GM21515 (cell line): ENCODE measurements around the gene KCTD17.

Source experiments
- ATAC-seq: cut with Tn5 transposase; IDR thresholded peaks from one replicate; pipeline ENCODE4 v1.9.1; 2021; ENCODE audit not compliant: unreplicated experiment

Gene KCTD17

DNA sequence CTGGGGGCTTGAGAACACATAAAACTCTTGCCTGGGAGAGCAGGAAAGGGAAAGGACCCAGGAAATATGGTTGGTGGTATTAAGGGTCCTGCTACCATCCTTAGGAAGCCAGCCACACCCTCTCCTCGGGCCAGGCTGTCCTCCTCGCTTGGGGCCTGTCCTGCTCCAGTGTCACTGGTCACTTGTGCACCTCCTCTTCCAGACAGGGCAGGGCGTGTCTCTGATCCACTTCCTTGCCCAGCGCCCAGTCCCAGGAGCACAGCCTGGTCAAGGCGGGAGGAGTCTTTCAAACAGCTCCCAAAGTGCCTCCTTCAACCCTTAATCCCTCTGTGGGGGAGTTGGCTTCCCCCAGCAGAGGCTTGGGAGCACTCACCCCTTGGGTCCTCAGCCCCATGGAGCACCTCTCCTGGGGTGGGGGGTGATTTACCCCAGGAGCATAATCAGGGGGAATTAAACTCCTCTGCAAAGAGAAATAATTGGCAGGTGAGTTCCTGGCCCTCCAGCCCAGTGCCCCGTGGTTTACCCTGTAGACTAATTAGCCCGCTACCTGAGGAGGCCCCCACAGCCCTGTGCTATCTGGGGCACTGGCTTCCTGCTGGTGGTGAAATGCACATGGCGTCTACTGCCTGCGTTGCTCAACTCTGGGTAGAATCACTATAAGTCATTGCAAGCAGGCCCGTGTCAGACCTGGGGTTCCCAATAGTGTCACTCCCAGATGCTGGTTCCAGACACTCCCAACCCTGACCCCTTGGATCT lies 49.9 kb downstream of the KCTD17 start:
- ATAC-seq = no peak

DNA sequence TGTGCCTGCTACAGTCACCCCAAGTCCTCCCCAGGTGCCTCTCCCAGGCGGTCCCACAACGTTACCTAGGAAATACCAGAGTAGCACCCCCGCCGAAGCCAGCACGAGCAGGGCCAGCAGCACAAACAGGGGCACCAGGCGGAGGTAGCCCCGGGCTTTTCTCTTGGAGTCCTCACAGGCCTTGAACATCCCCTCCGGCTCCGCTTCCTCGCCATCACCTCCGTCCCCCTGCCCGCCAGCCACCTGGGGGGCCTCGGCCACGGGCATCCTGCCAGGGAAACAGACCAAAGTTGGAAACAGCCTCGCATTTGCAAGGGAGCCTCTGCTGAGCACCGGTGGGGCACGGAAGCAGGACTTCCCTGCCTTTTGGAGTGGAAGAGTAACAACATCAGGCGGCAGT lies 51.6 kb downstream of the KCTD17 start:
- no peak for ATAC-seq

DNA sequence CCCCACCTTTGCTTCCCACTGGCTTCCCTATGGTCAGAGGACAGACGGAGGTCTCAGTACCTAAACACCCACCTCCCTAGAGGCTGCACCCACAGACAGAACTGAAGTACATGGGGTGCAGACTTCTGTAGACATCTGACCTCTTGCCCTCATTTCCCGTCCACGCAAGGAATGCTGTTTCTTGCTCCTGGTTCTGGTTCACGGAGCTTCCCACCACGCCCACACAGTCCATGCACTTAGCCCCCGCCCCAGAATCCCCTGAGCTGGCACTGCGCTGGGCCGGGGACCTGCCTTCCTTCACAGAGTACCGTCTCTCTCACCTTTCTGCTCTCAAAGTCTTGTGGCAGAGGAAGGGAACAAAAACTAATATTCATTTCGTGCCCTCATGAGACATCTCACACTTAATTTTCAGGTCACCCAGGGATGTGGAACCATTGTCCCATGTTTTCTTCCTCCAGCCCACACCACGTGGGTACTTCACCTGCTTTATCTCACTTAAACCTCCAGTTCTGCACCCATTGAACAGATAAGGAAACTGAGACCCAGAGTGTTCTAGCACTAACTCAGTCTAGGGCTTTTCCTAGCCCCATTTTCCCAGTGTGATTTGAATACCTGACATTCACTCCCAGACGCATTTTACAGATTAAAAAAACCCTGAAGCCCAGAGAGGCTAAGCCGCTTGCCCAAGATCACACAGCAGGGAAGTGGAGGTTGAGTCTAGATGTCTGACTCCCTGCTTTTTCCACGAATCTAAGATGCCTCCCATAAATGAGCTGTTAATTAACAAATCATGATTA lies 52.3 kb downstream of the KCTD17 start:
- no peak for ATAC-seq

- ATAC-seq = no peak
Observed at GRCh38 chr22:37105154-37105553, 53.6 kb downstream of the KCTD17 start.

- ATAC-seq = no peak
Observed at GRCh38 chr22:37105990-37106389, 54.4 kb downstream of the KCTD17 start.

DNA sequence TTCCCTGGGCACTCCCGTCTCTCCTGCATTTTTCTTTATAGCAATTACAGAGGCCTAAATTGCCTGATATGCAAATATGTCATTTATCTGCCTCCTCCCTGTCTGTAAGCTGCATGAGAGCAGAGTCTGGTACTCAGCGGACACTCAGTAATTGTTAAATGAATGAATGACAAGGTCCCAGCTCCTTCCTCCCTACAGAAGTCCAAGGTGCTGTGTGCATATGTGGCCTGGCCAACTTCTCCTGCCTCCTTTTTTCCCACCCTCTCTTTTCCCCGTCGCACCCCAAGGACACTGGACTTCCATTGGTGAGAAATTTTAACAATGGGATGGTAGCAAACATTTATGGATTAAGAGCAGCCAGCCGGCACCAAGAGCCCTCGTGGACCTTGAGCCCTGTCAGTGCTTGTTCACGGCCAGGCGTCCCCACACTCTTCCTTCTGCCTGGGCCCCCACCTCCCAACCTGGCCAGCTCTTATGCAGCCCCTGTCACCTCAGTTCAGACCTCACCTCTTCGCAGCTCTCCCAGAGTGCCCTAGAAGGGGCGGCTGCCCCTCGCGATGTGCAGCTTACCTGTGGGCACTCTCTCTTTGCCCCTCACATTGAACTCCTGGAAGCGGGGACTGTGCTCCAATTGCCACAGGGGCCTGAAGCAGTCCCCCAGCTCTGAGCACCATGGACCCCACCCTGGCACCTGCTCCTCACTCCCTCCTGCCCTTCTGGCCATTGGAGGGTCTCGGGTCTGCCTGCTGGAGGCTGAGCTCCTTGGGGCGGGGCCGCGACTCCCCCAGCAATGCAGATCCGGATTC lies 56.5 kb downstream of the KCTD17 start:
- ATAC-seq = no peak

DNA sequence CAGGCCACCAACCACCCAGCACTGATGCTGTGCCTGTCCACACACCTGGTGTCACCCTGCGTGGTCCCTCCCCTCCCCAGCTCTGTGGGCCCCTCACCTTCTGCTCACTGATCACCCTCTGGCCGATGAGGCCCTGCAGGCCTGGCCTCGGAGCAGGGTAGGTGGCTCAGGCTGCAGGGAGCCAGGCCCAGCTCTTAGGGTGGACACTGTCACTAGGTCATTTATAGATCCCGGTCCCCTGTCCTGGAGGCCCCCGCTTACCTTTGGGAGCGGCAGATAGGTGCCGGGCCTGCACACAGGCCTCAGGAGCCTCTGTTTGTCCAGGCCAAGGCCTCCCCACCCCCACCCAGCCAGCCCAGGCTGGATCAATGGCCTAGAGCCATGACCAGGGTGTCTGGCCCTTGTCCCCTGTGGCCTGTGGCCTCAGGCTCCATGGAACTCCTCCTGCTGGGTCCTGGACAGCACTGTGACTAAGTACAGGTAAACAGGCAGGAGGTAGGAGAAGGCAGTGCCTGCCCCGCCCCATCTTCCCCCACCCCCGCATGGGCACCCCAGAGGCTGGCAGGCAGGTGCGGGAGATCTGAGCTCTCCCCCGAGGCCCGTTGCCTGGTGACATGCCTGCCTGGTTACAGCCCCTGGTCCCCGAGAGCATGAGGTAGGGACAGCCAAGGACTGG lies 57.8 kb downstream of the KCTD17 start, which contains the start of gene TMPRSS6:
Gene TMPRSS6, minus strand, starts transcription at position 472 of the 676 bp plus-strand sequence. CDS start 6,296 bp downstream, outside the sequence.
- no peak for ATAC-seq

DNA sequence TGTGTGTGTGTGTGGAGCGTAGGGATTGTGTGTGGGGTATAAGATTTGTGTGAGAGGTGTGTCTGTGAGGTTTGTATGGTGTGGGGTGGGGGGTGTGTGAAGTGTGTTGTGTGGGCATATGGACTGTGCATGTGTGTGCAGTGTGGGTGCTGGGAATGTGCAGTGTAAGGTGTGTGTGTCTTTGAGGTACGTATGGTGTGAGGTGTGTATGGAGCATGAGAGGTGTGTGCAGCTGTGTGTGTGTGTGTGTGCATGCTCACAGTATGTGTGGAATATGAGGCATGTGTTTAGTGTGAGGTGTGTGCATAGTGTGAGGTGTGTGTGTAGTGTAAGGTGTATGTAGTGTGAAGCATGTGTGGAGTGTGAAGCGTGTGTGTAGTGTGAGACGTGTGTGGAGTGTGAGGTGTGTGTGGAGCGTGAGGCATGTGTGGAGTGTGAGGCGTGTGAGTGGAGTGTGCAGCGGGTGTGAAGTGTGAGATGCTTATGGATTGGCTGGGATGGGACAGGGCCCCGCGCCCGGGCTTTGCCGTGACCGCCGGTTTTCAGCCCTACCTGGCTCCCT lies 59.7 kb downstream of the KCTD17 start:
- no peak for ATAC-seq

DNA sequence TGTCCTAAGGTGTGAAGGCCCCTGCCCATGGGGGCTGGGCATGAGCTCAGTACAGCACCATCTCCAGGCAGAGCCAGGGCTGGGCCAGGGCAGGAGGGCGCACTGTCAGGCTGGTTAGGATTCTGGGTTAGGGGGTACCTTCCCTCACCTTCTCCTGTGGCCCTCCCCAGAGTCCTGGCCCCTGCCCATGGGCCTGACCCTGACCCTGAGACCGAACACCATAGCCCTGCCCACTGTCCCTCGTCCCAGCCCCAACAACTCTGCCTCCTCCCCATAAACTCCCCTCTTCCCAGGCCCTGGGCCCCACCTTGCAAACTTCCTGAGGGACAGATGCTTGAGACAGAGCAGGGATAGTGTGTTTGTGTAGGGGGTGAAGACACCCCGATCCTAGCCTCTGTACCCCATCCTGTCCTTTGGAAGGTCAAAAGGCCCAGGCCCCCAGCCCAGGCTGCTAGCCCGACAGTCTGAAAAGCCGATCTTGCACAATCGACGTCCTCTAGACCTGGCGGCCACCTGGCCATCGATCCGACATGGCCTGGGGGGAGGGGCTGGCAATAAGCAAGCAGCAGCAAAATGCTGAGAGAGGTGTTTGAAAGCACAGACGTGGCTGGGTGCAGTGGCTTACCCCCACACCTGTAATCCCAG lies 60.7 kb downstream of the KCTD17 start:
- ATAC-seq = no peak
